ENCODE results near the gene NTRK2. TPM values are rescaled to one million over a fixed set of nuclear protein-coding genes. Genes with fewer than 3 reads are reported as not detected.

NTRK2 gene
- total RNA-seq, 2 experiments from 2014 or later, result 0.06 TPM; not detected in 1

DNA sequence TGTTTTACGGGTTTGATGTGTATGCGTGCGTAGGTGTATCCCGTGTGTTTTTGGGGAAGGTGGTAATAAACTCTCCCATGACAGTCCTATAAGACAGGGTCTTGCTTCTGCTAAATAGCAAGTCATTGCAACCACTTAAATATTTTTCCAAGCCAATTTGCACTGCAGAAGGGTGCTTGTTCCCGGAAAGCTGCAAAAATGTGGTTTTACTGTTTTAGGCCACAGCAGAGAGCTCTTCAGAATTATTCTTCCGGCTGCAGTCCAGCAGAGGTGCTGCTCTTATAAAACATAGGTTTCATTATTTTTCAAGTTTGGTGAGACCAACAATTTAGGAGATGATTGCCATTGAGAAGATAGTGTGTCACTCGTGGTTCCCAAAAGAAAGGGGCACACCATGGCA is 192.8 kb downstream of the NTRK2 start:
- CTCF ChIA-PET (ENCODE audit: unreplicated experiment), result no interaction called here
- no peak overlapping the region for H3K4me2 ChIP-seq (ENCODE audit: low read length)
- no peaks in the 10 kb centered on the region for H3K9me2 ChIP-seq (ENCODE audit: insufficient read depth, low read length)
- no peak overlapping the region for H3K27ac ChIP-seq (ENCODE audit: low read depth, low read length, poor library complexity, severe bottlenecking)
- BruUV-seq (replicated peaks), result no TSS peak
- H3K9me3 ChIP-seq (ENCODE audit: low read length), result no peaks in the 10 kb centered on the region
- no peaks in the 10 kb centered on the region for H4K20me1 ChIP-seq (ENCODE audit: insufficient read depth, low read length)
- no peak overlapping the region for H2AFZ ChIP-seq (ENCODE audit: low read length)
- H3K4me1 ChIP-seq (ENCODE audit: insufficient read depth, low read length, poor library complexity, severe bottlenecking), result no peaks in the 10 kb centered on the region
- intact Hi-C loops (cut with micrococcal nuclease; ENCODE audit: unreplicated experiment), result no loop called here
- no peak for DNase-seq (ENCODE audit: low spot score)
- no peak for TF ChIP-seq EZH2phosphoT487 (IDR thresholded peaks at IDR 0.05; ENCODE audit: borderline replicate concordance, low read depth, low read length)
- TF ChIP-seq, protein P1, sequence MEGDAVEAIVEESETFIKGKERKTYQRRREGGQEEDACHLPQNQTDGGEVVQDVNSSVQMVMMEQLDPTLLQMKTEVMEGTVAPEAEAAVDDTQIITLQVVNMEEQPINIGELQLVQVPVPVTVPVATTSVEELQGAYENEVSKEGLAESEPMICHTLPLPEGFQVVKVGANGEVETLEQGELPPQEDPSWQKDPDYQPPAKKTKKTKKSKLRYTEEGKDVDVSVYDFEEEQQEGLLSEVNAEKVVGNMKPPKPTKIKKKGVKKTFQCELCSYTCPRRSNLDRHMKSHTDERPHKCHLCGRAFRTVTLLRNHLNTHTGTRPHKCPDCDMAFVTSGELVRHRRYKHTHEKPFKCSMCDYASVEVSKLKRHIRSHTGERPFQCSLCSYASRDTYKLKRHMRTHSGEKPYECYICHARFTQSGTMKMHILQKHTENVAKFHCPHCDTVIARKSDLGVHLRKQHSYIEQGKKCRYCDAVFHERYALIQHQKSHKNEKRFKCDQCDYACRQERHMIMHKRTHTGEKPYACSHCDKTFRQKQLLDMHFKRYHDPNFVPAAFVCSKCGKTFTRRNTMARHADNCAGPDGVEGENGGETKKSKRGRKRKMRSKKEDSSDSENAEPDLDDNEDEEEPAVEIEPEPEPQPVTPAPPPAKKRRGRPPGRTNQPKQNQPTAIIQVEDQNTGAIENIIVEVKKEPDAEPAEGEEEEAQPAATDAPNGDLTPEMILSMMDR (conservative IDR thresholded peaks at IDR 0.05; ENCODE audit: low read length), result no peak
- H3K4me3 ChIP-seq (ENCODE audit: low read depth, low read length, poor library complexity, severe bottlenecking), result no peak overlapping the region
- POLR2A ChIA-PET, result no interaction called here
- H3K79me2 ChIP-seq (ENCODE audit: insufficient read depth, low read depth, low read length), result no peaks in the 10 kb centered on the region
- H3K36me3 ChIP-seq (ENCODE audit: insufficient read depth, low read length), result no peaks in the 10 kb centered on the region

DNA sequence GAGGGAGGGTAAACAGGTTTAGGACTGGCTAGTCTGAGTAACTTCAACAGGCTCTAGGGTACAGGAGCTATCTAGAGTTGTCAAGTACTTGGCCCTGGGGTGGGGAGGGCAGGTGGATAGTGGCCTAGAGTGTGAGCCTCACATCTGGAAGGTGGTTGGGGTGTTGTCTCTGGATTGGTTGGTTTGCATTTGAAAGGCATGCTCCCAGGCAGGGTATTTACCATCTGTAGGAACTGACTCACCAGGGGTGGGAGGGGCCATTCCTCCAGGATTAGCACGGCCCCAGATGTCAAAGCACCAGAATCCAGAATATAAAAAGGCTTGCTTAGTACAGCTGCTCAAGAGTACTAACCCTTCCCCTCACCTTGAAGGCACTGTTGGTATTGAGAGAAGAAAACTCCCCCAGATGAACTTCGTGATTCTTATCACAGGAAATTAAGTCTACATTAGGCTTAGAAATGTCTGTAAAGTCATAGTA is 193.3 kb downstream of the NTRK2 start:
- Histone ChIP-seq H3K79me2 (ENCODE audit: insufficient read depth, low read depth, low read length) (no peaks in the 10 kb centered on the region), H3K9me2 (ENCODE audit: insufficient read depth, low read length) (no peaks in the 10 kb centered on the region), H3K27ac (ENCODE audit: low read depth, low read length, poor library complexity, severe bottlenecking) (no peak overlapping the region), H4K20me1 (ENCODE audit: insufficient read depth, low read length) (no peaks in the 10 kb centered on the region), H3K36me3 (ENCODE audit: insufficient read depth, low read length) (no peaks in the 10 kb centered on the region), H3K4me1 (ENCODE audit: insufficient read depth, low read length, poor library complexity, severe bottlenecking) (no peaks in the 10 kb centered on the region), H2AFZ (ENCODE audit: low read length) (no peak overlapping the region), H3K4me2 (ENCODE audit: low read length) (no peak overlapping the region), H3K9me3 (ENCODE audit: low read length) (no peaks in the 10 kb centered on the region), H3K4me3 (ENCODE audit: low read depth, low read length, poor library complexity, severe bottlenecking) (no peak overlapping the region)
- intact Hi-C loops (cut with micrococcal nuclease; ENCODE audit: unreplicated experiment), result no loop called here
- no TSS peak for BruUV-seq (replicated peaks)
- TF ChIP-seq, protein P1 (conservative IDR thresholded peaks at IDR 0.05; ENCODE audit: low read length), result no peak
- no peak for TF ChIP-seq EZH2phosphoT487 (IDR thresholded peaks at IDR 0.05; ENCODE audit: borderline replicate concordance, low read depth, low read length)
- DNase-seq (ENCODE audit: low spot score), result no peak
- CTCF ChIA-PET (ENCODE audit: unreplicated experiment), result no interaction called here
- POLR2A ChIA-PET, result interaction anchor here (0.6 kb wide), 1 partner anchor 289 kb away, joined by 3 read pairs; no protein-coding TSS in a partner anchor

DNA sequence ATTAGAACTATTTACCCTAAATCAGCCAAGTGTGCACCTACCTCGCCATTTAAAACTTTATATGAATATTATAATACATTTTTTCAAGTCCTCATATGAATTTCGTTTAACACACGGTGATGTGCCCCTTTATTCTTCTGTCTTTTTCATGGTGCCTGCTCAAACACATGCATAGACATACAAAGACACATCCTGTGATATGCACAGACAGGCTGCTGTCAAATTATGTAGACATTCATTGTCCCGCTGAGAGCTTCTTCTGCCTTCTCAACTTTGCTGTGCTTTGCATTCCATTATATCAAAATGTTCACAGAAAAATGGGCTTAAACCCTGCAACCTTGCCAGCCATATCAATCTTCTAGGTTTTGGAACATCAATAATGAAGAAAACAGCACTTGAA is 193.8 kb downstream of the NTRK2 start:
- no peak overlapping the region for H3K4me2 ChIP-seq (ENCODE audit: low read length)
- no peak overlapping the region for H3K4me3 ChIP-seq (ENCODE audit: low read depth, low read length, poor library complexity, severe bottlenecking)
- ChIA-PET CTCF (ENCODE audit: unreplicated experiment) (no interaction called here), POLR2A (no interaction called here)
- DNase-seq (ENCODE audit: low spot score), result no peak
- no peaks in the 10 kb centered on the region for H4K20me1 ChIP-seq (ENCODE audit: insufficient read depth, low read length)
- no peak for TF ChIP-seq EZH2phosphoT487 (IDR thresholded peaks at IDR 0.05; ENCODE audit: borderline replicate concordance, low read depth, low read length)
- TF ChIP-seq, protein P1 (conservative IDR thresholded peaks at IDR 0.05; ENCODE audit: low read length), result no peak
- H3K4me1 ChIP-seq (ENCODE audit: insufficient read depth, low read length, poor library complexity, severe bottlenecking), result no peaks in the 10 kb centered on the region
- no peaks in the 10 kb centered on the region for H3K36me3 ChIP-seq (ENCODE audit: insufficient read depth, low read length)
- H3K79me2 ChIP-seq (ENCODE audit: insufficient read depth, low read depth, low read length), result no peaks in the 10 kb centered on the region
- intact Hi-C loops (cut with micrococcal nuclease; ENCODE audit: unreplicated experiment), result no loop called here
- H3K27ac ChIP-seq (ENCODE audit: low read depth, low read length, poor library complexity, severe bottlenecking), result no peak overlapping the region
- no TSS peak for BruUV-seq (replicated peaks)
- no peaks in the 10 kb centered on the region for H3K9me2 ChIP-seq (ENCODE audit: insufficient read depth, low read length)
- no peak overlapping the region for H2AFZ ChIP-seq (ENCODE audit: low read length)
- no peaks in the 10 kb centered on the region for H3K9me3 ChIP-seq (ENCODE audit: low read length)

Data from OCI-LY7 (cell line).